HEK293 (cell line): ENCODE data around the gene DROSHA.
"Not testable (repeated sequence)": the region's sequence is repeated elsewhere in the genome, so short reads cannot be mapped to it uniquely, and the experiment has no call there.

Experiments
- CTCF ChIA-PET: fragments of 350-600 bp; formaldehyde crosslinking; extraction: SDS; loops from one replicate; lab custom pipeline; 2021; ENCODE audit warnings: antibody characterized with exemption; lab: Yijun Ruan, JAX
- POLR2A ChIA-PET: fragments of 300-600 bp; formaldehyde crosslinking; extraction: SDS; loops from one replicate; lab custom pipeline; 2020; ENCODE audit warnings: antibody characterized with exemption, inconsistent platforms; lab: Yijun Ruan, JAX
- H3K27ac ChIP-seq: fragments of 200-500 bp; sonication (Bioruptor generic); 2 replicates; pipeline ENCODE4 v1.5.1; 2014; ENCODE audit warnings: low read depth, low read length, control low read depth, inconsistent platforms; ENCODE audit errors: extremely low read depth
- H3K36me3 ChIP-seq, 2 experiments: fragments of 200-500 bp in 1 of 2; sonication (Bioruptor generic) in 1 of 2; 1 replicate in 1 of 2; 2 replicates in 1 of 2; pipeline ENCODE4 v1.5.1; 2014 to 2017; ENCODE audit warnings: inconsistent platforms in 2 of 2, low read length in 2 of 2; ENCODE audit not compliant: control insufficient read depth in 2 of 2, insufficient read depth in 1 of 2
- H3K4me1 ChIP-seq: fragments of 200-500 bp; sonication (Bioruptor generic); 2 replicates; pipeline ENCODE4 v1.5.1; 2014; ENCODE audit warnings: mild to moderate bottlenecking, low read length, inconsistent platforms; ENCODE audit not compliant: control insufficient read depth, insufficient read depth
- H3K4me3 ChIP-seq: 2 replicates; pipeline ENCODE4 v1.5.1; 2011; ENCODE audit warnings: low read depth, mild to moderate bottlenecking, control low read depth, low read length, moderate library complexity
- H3K9me3 ChIP-seq: fragments of 200-500 bp; sonication (Bioruptor generic); 2 replicates; pipeline ENCODE4 v1.5.1; 2014; ENCODE audit warnings: low read depth, low read length, inconsistent platforms; ENCODE audit not compliant: control insufficient read depth, insufficient read depth
- EGR2 ChIP-seq: fragments of 450-650 bp; formaldehyde crosslinking; IDR thresholded peaks from 2 replicates; pipeline ENCODE4 v1.5.1; 2016; ENCODE audit warnings: low read depth, missing biosample characterization, missing genetic modification characterization
- ELK4 ChIP-seq: IDR thresholded peaks from 2 replicates; pipeline ENCODE4 v1.6.1; 2011; ENCODE audit warnings: mild to moderate bottlenecking, low read depth, low read length, borderline replicate concordance
- FEZF1 ChIP-seq: fragments of 450-650 bp; formaldehyde crosslinking; IDR thresholded peaks from 2 replicates; pipeline ENCODE4 v1.5.1; 2016; ENCODE audit warnings: missing biosample characterization, missing genetic modification characterization
- KLF10 ChIP-seq: fragments of 450-650 bp; IDR thresholded peaks from 2 replicates; pipeline ENCODE4 v1.5.1; 2018; ENCODE audit warnings: missing biosample characterization, mild to moderate bottlenecking, missing genetic modification characterization
- PBX3 ChIP-seq: sonication (generic); formaldehyde crosslinking; IDR thresholded peaks from 2 replicates; pipeline ENCODE4 v1.8.1; 2022; ENCODE audit warnings: mild to moderate bottlenecking, moderate library complexity, missing genetic modification reagents
- ZBTB17 ChIP-seq: fragments of 450-650 bp; formaldehyde crosslinking; IDR thresholded peaks from 2 replicates; pipeline ENCODE4 v1.5.1; 2016; ENCODE audit warnings: missing biosample characterization, missing genetic modification characterization
- ZBTB21 ChIP-seq: fragments of 450-650 bp; formaldehyde crosslinking; IDR thresholded peaks from 2 replicates; pipeline ENCODE4 v1.5.1; 2017; ENCODE audit warnings: missing biosample characterization, missing genetic modification characterization
- ZBTB7A ChIP-seq: fragments of 450-650 bp; formaldehyde crosslinking; IDR thresholded peaks from 2 replicates; pipeline ENCODE4 v1.5.1; 2016; ENCODE audit warnings: low read depth, missing biosample characterization, missing genetic modification characterization
- ZEB2 ChIP-seq: fragments of 450-650 bp; formaldehyde crosslinking; IDR thresholded peaks from 2 replicates; pipeline ENCODE4 v1.5.1; 2016; ENCODE audit warnings: missing biosample characterization, missing genetic modification characterization
- ZFHX2 ChIP-seq: fragments of 450-650 bp; formaldehyde crosslinking; conservative IDR thresholded peaks from 2 replicates; pipeline ENCODE4 v1.5.1; 2016; ENCODE audit warnings: missing biosample characterization, missing genetic modification characterization
- ZNF140 ChIP-seq: fragments of 450-650 bp; formaldehyde crosslinking; IDR thresholded peaks from 2 replicates; pipeline ENCODE4 v1.5.1; 2016; ENCODE audit warnings: missing biosample characterization, missing genetic modification characterization
- ZNF146 ChIP-seq: fragments of 450-650 bp; formaldehyde crosslinking; IDR thresholded peaks from 2 replicates; pipeline ENCODE4 v1.5.1; 2016; ENCODE audit warnings: missing biosample characterization, missing genetic modification characterization
- ZNF157 ChIP-seq: fragments of 450-650 bp; formaldehyde crosslinking; IDR thresholded peaks from 2 replicates; pipeline ENCODE4 v1.5.1; 2016; ENCODE audit warnings: missing biosample characterization, missing genetic modification characterization
- ZNF202 ChIP-seq: fragments of 450-650 bp; formaldehyde crosslinking; IDR thresholded peaks from 2 replicates; pipeline ENCODE4 v1.5.1; 2016; ENCODE audit warnings: missing biosample characterization, missing genetic modification characterization, borderline replicate concordance
- ZNF274 ChIP-seq, 2 experiments: fragments of 200-500 bp in 1 of 2; fragments of 450-650 bp in 1 of 2; sonication (Bioruptor generic) in 1 of 2; formaldehyde crosslinking in 1 of 2; IDR thresholded peaks; 2 replicates each; pipeline versions ENCODE4 v1.5.1 to v1.6.1; 2014 to 2016; ENCODE audit warnings: borderline replicate concordance in 1 of 2, inconsistent platforms in 1 of 2, low read length in 1 of 2, missing biosample characterization in 1 of 2, missing genetic modification characterization in 1 of 2
- ZNF335 ChIP-seq: fragments of 450-650 bp; formaldehyde crosslinking; conservative IDR thresholded peaks from 2 replicates; pipeline ENCODE4 v1.5.1; 2016; ENCODE audit warnings: missing biosample characterization, missing genetic modification characterization
- ZNF398 ChIP-seq: fragments of 450-650 bp; formaldehyde crosslinking; IDR thresholded peaks from 2 replicates; pipeline ENCODE4 v1.5.1; 2017; ENCODE audit warnings: missing biosample characterization, missing genetic modification characterization
- ZNF530 ChIP-seq: fragments of 450-650 bp; formaldehyde crosslinking; IDR thresholded peaks from 2 replicates; pipeline ENCODE4 v1.5.1; 2016; ENCODE audit warnings: low read depth, missing biosample characterization, missing genetic modification characterization
- ZNF580 ChIP-seq: fragments of 450-650 bp; formaldehyde crosslinking; IDR thresholded peaks from 2 replicates; pipeline ENCODE4 v1.5.1; 2016; ENCODE audit warnings: missing biosample characterization, missing genetic modification characterization
- ZNF626 ChIP-seq: fragments of 450-650 bp; sonication (Bioruptor Pico); formaldehyde crosslinking; IDR thresholded peaks from 2 replicates; pipeline ENCODE4 v1.5.1; 2018; ENCODE audit warnings: missing biosample characterization, missing genetic modification characterization, inconsistent platforms
- ZNF692 ChIP-seq: fragments of 450-650 bp; formaldehyde crosslinking; IDR thresholded peaks from 2 replicates; pipeline ENCODE4 v1.5.1; 2016; ENCODE audit warnings: missing biosample characterization, missing genetic modification characterization
- ZNF768 ChIP-seq: fragments of 450-650 bp; formaldehyde crosslinking; IDR thresholded peaks from 2 replicates; pipeline ENCODE4 v1.5.1; 2018; ENCODE audit warnings: missing biosample characterization, mild to moderate bottlenecking, missing genetic modification characterization
- ZNF791 ChIP-seq: fragments of 450-650 bp; formaldehyde crosslinking; IDR thresholded peaks from 2 replicates; pipeline ENCODE4 v1.5.1; 2016; ENCODE audit warnings: missing biosample characterization, missing genetic modification characterization
- ZSCAN16 ChIP-seq: fragments of 450-650 bp; formaldehyde crosslinking; IDR thresholded peaks from 2 replicates; pipeline ENCODE4 v1.5.1; 2016; ENCODE audit warnings: missing biosample characterization, missing genetic modification characterization

Gene DROSHA

GRCh38 chr5:31553863-31554262 lies 22.0 kb upstream of the DROSHA start:
- CTCF ChIA-PET = interaction anchor here (0.9 kb wide), 1 partner anchor 531 kb away, joined by 5 read pairs; no protein-coding TSS in a partner anchor
- H3K36me3 ChIP-seq = peaks cover 54 to 57% of the 10 kb centered on the region in 2 experiments
- no peaks in the 10 kb centered on the region for H3K4me1 ChIP-seq
- no peak for TF ChIP-seq ZBTB17 (tag by site-specific recombination)
- no peak for TF ChIP-seq ZNF140 (tag by site-specific recombination)
- no peaks in the 10 kb centered on the region for H3K9me3 ChIP-seq
- H3K4me3 ChIP-seq = no peak overlapping the region
- POLR2A ChIA-PET = no interaction called here
- H3K27ac ChIP-seq = no peak overlapping the region

- no peak overlapping the region for H3K27ac ChIP-seq
- no peaks in the 10 kb centered on the region for H3K4me1 ChIP-seq
- TF ChIP-seq KLF10 (no peak), ZNF692 (tag by site-specific recombination) (no peak), ZEB2 (tag by site-specific recombination) (no peak), ZNF768 (tag by site-specific recombination) (no peak), ZSCAN16 (no peak), ZFHX2 (no peak), ZBTB7A (tag by site-specific recombination) (no peak), ZNF274 (IDR thresholded peaks at IDR 0.05; ENCODE audit: low read length) (no peak), ZNF274 (tag by site-specific recombination; IDR thresholded peaks at IDR 0.05; ENCODE audit: borderline replicate concordance) (no peak), ELK4 (no peak)
- ChIA-PET POLR2A (no interaction called here), CTCF (no interaction called here)
- no peaks in the 10 kb centered on the region for H3K9me3 ChIP-seq
- no peak overlapping the region for H3K4me3 ChIP-seq
- H3K36me3 ChIP-seq = peaks cover 62 to 74% of the 10 kb centered on the region in 2 experiments
These were observed 20.0 kb upstream of the DROSHA start for GRCh38 chr5:31551878-31552277.

GRCh38 chr5:31549114-31549513 lies 17.2 kb upstream of the DROSHA start:
- H3K9me3 ChIP-seq, H3K4me1 ChIP-seq, POLR2A ChIA-PET, H3K27ac ChIP-seq, H3K4me3 ChIP-seq, CTCF ChIA-PET: not testable (repeated sequence)
- H3K36me3 ChIP-seq = peaks cover 67 to 78% of the 10 kb centered on the region in 2 experiments
- TF ChIP-seq EGR2 (peak; percentile 70), ZFHX2 (0 out of 2 replicates have a peak, but pooled peaks have one; percentile 20)

GRCh38 chr5:31537851-31538250 lies 6.0 kb upstream of the DROSHA start:
- CTCF ChIA-PET = no interaction called here
- no peak overlapping the region for H3K4me3 ChIP-seq
- no peak overlapping the region for H3K27ac ChIP-seq
- POLR2A ChIA-PET = no interaction called here
- peaks cover 83 to 86% of the 10 kb centered on the region in 2 experiments for H3K36me3 ChIP-seq
- peaks cover 8% of the 10 kb centered on the region for H3K4me1 ChIP-seq
- H3K9me3 ChIP-seq = no peaks in the 10 kb centered on the region
- no peak for TF ChIP-seq ZSCAN16
- no peak for TF ChIP-seq FEZF1 (tag by site-specific recombination)
- TF ChIP-seq PBX3 = no peak
- no peak for TF ChIP-seq ZNF791 (tag by site-specific recombination)
- TF ChIP-seq ZNF157 (tag by site-specific recombination) = no peak
- no peak for TF ChIP-seq ZNF398 (tag by site-specific recombination)
- no peak for TF ChIP-seq ZNF580 (tag by site-specific recombination)
- no peak for TF ChIP-seq ZNF335 (tag by site-specific recombination)
- no peak for TF ChIP-seq ZNF146
- no peak for TF ChIP-seq ZNF202 (tag by site-specific recombination)
- TF ChIP-seq ZNF626 = no peak
- TF ChIP-seq ZNF530 (tag by site-specific recombination) = no peak
- TF ChIP-seq ZBTB21 (tag by site-specific recombination) = no peak
